Endothelial cell of hepatic sinusoid (primary cell): ENCODE measurements around the gene PSMC3IP.

Experiments
- in situ Hi-C: cut with HindIII; loops from 2 replicates; pipeline ENCODE4 v1.10.0; 2017; ENCODE audit warnings: low sequenced_read_pairs

PSMC3IP gene

GRCh38 chr17:42590886-42591285 lies 13.4 kb upstream of the PSMC3IP start:
- in situ Hi-C loops, result no loop called here

GRCh38 chr17:42586514-42587230 lies 9.1 kb upstream of the PSMC3IP start:
- in situ Hi-C loops, result no loop called here

GRCh38 chr17:42585353-42585752 lies 7.8 kb upstream of the PSMC3IP start:
- in situ Hi-C loops, result no loop called here

- in situ Hi-C loops, result no loop called here
Observed at GRCh38 chr17:42584880-42585279, 7.4 kb upstream of the PSMC3IP start.

- in situ Hi-C loops, result no loop called here
Observed at GRCh38 chr17:42581744-42582270, 4.3 kb upstream of the PSMC3IP start.

- in situ Hi-C loops, result loop anchor here (10.0 kb wide), 1 partner anchor 105 kb away; the partner anchor contains the start of genes CCR10 and CNTNAP1
Observed at GRCh38 chr17:42579794-42580551, 2.4 kb upstream of the PSMC3IP start.

GRCh38 chr17:42578282-42578869 lies 847 bp upstream of the PSMC3IP start:
- in situ Hi-C loops, result loop anchor here (10.0 kb wide), 1 partner anchor 106 kb away; the partner anchor contains the start of genes CCR10 and CNTNAP1

- in situ Hi-C loops, result loop anchor here (10.0 kb wide), 1 partner anchor 108 kb away; the partner anchor contains the start of genes CCR10 and CNTNAP1
Observed at GRCh38 chr17:42577140-42577531, 393 bp downstream of the PSMC3IP start.

- in situ Hi-C loops, result loop anchor here (10.0 kb wide), 1 partner anchor 110 kb away; the partner anchor contains the start of genes CCR10 and CNTNAP1
Observed at GRCh38 chr17:42574463-42574862, 3.1 kb downstream of the PSMC3IP start.

- in situ Hi-C loops, result loop anchor here (10.0 kb wide), 1 partner anchor 112 kb away; the partner anchor contains the start of genes CCR10 and CNTNAP1
Observed at GRCh38 chr17:42573095-42573494, 4.4 kb downstream of the PSMC3IP start.

- in situ Hi-C loops, result loop anchor here (10.0 kb wide), 1 partner anchor 113 kb away; the partner anchor contains the start of genes CCR10 and CNTNAP1
Observed at GRCh38 chr17:42571435-42572225, 5.9 kb downstream of the PSMC3IP start.

- in situ Hi-C loops, result no loop called here
Observed at GRCh38 chr17:42568341-42569111, 9.0 kb downstream of the PSMC3IP start.

- in situ Hi-C loops, result no loop called here
Observed at GRCh38 chr17:42566883-42567573, 10.5 kb downstream of the PSMC3IP start, which contains the start of gene MLX. TSS of gene MLX (plus strand) at chr17:42567100. CDS start at chr17:42567125, 25 bp downstream.

- in situ Hi-C loops, result no loop called here
Observed at GRCh38 chr17:42566215-42566882, 11.2 kb downstream of the PSMC3IP start.

GRCh38 chr17:42565523-42566214 lies 11.9 kb downstream of the PSMC3IP start:
- in situ Hi-C loops, result no loop called here

GRCh38 chr17:42564815-42565522 lies 12.6 kb downstream of the PSMC3IP start:
- in situ Hi-C loops, result no loop called here

- in situ Hi-C loops, result no loop called here
Observed at GRCh38 chr17:42563950-42564349, 13.6 kb downstream of the PSMC3IP start.
